ENCODE measurements around the gene EFCAB9.

GRCh38 chr5:172150514-172151425, 43.2 kb upstream of the EFCAB9 start:
- no peak for TF ChIP-seq CTCF (IDR thresholded peaks at IDR 0.05)
- TF ChIP-seq POLR2A (IDR thresholded peaks at IDR 0.05) = no peak
